Hematopoietic multipotent progenitor cell (in vitro differentiated cells): ENCODE results near the gene DACT2. TPM values are rescaled to one million over a fixed set of nuclear protein-coding genes. Genes with fewer than 3 reads are reported as not detected.
"Not testable (repeated sequence)": the region's sequence is repeated elsewhere in the genome, so short reads cannot be mapped to it uniquely, and the experiment has no call there.

ENCODE experiments used
- DNase-seq, 3 donors: peaks; one replicate each; pipeline ENCODE4 v3.0.0-alpha.2; 2011 to 2015; ENCODE audit warnings: low read depth in 2 of 3, low spot score in 2 of 3
- total RNA-seq: library from RNA; depleted of rRNA; stranded (reverse); fragments of >200 nt; gene quantifications from one replicate; pipeline ENCODE4 v1.2.3, GENCODE V29; 2012

The DACT2 gene
- total RNA-seq, result not detected

DNA sequence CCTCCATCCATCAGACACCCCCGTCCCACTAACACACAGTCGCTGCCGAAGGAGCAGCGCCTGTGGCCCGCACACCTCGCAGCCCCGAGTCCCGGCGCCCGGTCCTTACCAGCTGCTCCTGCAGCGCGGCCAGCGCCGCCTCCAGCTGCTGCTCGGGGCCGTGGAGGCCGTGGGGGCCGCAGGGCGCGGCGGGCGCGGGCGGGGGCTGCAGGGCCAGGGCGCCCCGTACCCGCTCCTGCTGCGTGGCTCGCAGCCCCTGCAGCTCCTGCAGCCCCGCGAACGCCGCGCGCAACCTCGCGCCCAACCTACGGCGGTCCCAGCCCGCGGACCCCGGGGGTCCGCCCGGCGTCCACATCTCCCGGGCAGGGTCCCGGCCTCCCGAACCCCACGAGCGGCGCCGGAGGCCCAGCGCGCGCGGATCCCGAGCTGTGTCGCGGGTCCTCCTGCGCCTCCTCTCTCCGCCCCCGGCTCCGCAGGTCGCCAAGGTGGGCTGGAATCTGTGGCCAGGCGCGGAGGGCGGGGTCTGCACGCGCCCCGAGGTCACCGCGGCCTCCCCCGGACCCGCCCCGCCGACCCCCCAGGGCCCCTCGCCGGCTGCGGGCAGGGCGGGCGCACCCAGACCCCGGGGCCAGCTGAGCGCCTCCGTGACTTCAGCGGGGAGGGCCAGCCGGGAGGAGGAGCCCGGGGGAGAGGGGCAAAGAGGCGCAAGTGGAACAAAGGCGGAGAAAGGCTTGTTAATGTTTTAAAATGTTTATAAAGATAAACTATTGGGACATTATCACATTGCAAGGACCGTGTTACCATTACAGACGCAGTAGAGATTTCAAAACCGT, at the start of gene DACT2:
DACT2 (minus strand) TSS at position 499 of the 833 bp plus-strand sequence; CDS start at position 355, 144 bp downstream.
- DNase-seq, result no peak

- DNase-seq, result no peak
Measured at GRCh38 chr6:168368936-168369335, 49.4 kb upstream of the DACT2 start.

GRCh38 chr6:168368066-168368820, 48.7 kb upstream of the DACT2 start:
- no peak for DNase-seq

GRCh38 chr6:168367285-168367751, 47.7 kb upstream of the DACT2 start:
- DNase-seq, result no peak

- DNase-seq, result no peak
Measured at GRCh38 chr6:168366473-168366872, 46.9 kb upstream of the DACT2 start.

DNA sequence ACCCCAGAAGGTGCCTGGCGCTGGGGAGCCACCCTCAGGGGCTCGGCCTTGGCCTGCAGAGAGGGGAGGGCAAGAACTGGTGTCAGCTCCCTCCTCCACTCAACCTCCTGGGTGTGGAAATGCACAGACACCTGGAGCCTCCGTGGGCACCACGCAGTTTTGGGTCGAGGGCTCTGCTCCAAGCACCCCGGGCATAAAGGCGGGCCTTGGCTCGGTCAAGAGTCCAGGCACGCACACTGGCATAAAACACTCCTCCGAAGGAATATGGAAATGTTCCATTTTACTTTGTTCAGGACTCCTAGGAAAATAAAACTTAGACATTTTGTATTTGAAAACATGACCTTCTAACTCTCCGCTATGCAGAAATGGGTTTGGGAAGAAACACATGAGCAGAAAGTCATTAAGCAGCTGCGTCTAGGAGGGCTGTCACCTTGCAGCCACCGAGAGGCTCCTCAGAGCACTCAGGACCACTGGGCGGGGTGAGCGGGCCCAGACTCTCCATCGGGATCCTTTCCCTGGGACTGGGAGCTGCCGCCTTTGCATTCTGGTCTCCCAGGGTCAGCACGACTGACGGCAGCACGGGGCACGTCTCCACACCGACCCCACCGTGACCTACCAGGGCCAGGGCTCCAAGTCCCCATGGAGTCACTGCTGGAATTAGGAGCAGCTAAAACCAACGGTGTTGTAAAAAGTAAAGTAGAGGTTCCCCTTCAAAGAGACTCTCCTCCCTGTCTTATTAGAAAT, 46.0 kb upstream of the DACT2 start:
- DNase-seq, result no peak

DNA sequence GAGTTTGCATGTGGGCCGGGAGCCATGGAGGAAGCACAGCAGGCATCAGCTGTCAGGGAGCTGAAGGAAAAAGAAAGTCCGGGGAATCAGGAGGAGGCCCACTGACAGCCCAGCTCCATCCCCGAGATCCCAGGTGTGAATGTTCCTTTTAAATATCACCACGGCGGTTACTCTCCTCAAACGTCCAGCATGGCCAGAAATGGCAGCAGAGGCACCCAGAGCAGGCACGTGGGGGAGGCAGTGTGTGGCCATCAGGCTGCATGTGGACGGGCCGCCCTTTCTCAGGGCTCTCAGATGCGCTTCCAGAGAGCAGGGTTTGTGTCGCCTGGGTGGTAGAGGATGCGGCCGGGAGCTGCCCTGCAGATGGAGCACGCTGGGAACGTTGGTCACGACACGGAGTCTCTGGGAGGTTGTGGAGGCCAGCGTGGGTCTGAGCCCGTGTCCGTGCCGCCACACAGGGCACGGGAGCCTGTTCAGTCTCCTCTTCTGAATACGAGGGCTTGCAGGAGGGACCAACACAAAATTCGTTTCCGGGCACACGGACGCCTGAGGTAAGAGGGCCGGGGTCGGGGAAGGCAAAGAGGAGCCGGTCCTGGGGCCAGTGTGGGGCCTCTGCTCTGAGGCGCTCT, 45.3 kb upstream of the DACT2 start:
- no peak for DNase-seq

DNA sequence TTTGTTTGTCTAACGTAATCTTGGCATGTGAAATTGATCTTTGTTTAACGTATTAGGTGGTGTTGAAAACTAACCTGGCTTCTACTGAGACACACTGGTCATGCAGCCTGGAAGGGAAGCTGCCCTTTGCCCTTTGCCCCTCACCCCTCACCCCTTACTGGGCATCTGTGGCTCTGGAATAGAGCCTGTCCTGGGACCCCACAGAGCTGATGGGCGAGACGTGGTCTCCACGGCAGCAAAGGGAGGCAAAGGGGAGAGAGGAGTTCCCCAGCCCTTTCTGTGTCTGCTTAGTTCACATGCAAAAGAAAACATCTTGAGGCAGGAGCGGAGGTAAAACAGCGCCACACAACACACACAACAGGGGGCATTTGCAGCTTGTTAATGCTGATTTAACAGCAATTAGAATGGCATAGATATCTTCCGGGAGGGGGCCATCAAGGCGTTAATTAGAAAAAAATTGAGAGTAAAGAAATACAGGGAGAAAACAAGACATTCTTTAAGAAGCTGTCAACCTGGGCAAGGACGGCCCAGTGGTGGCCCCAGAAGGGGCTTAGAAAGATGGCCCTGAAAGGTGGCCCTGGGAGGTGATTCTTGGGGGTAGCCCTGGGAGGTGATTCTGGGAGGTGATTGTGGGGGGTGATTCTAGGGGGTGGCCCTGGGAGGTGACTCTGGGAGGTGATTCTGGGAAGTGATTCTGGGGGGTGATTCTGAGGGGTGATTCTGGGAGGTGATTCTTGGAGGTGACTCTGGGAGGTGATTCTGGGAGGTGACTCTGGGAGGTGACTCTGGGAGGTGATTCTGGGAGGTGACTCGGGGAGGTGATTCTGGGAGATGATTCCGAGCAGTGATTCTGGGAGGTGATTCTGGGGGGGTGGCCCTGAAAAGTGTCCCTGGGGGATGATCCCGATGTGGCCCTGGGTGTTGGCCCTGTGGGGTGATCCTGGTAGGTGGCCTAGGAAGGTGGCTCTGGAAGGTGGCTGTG, 44.5 kb upstream of the DACT2 start:
- no peak for DNase-seq

DNA sequence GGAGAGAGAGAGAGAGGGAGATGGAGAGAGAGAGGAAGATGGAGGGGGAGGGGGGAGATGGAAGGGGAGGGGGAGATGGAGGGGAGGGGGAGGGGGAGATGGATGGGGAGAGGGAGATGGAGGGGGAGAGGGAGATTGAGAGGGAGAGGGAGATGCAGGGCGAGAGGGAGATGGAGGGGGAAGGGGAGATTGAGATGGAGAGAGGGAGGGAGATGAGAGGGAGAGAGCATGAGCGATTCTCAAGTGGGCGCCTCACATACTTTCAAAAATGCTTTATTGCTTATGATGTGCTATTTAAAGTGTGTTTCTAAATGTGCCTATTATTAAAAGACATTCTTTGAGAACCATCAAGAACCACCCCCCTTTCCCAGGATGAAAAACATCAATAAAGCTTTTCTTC, 43.7 kb upstream of the DACT2 start:
- no peak for DNase-seq

DNA sequence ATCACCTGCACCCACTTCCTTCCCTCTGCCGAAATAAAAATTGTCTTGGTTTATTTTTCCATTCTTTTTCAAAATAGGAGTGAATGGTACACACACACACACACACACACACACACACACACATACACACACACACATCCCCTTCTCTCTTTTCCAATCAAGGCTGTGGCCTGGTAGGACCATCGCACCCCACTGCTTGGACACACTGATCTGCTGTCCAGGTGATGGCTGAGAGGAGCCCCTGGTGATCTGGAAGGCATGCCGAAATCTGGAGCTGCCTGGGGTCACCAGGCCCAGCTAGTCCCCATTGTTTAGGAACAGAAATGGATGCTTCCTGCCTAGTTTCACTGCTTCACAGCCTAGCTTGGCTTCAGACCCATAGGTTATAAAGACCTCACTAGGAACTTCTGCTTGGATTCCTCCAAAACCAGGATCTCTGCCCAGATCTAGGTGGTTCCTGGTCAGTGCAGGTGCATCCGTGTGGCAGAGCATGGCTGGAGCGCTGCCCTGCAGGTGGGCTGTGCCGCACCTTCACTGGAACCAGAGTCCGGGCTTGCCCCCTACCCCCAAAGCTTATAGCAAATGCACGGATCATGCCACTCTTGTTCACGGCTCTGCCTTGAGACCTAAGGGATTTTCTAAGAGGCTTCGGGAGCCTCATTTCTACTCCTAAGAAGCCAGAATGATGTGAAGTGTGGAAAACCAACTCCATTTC, 42.9 kb upstream of the DACT2 start:
- DNase-seq, result no peak

DNA sequence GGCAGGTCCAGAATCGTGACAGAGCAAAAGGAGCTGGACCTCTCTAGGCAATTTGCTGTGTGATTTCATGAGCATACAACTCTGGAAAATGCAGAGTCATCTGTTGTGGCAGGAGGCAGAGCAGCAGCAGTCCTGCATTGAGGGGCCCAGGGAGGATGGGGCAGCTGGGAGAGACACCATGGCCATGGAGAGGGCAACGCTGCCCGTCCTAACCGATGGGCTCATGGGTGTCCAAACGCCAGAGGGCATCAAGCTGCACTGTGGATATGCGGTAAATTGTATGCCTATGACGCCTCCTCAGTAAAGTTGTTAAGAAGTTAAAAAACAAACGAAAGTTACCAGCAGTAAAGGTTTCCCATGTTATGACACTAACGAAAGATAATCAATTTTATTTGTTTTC, 42.2 kb upstream of the DACT2 start:
- DNase-seq, result no peak

DNA sequence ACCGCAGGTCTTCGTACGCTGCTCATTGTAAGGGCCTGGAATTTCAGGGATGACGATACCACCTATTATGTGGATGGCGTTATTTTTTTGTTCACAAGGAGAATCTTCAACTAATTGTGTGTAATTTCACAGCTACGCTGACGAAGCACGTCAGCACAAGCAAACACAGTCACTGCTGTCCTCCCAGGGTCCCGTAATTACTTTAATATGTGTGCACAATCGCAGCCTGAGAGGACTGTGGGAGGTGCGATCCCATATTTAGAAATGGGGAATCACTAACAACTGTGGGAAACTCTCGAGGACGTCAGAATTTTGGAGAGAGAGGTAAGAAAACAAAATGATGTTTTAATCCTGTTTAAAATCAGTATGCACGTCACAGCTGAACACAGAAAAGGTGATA, 40.2 kb upstream of the DACT2 start:
- DNase-seq, result no peak

DNA sequence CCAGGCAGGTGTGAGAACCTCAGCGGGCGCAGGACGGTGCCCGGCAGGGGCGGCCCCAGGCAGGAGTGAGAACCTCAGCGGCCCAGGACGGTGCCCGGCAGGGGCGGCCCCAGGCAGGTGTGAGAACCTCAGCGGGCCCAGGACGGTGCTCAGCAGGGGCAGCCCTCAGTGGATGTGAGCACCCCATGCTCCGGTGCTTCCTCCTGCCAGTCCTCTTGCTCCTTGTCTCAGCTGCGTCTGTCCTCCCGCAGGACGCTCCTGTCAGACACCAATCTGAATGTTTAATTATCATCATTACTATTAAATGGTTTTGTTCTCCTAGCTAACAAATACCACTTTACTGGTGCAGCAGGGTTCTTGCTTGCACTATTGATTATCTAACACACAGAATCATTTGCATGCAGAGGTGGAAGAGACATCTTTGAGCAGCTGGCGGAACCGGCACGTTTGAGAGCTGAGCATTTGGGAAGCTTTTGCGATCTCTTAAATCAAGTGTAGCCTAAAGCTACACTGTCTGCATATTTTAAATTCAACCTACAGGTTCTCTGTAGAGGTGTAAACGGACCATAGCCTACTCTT, 39.4 kb upstream of the DACT2 start:
- DNase-seq, result no peak

DNA sequence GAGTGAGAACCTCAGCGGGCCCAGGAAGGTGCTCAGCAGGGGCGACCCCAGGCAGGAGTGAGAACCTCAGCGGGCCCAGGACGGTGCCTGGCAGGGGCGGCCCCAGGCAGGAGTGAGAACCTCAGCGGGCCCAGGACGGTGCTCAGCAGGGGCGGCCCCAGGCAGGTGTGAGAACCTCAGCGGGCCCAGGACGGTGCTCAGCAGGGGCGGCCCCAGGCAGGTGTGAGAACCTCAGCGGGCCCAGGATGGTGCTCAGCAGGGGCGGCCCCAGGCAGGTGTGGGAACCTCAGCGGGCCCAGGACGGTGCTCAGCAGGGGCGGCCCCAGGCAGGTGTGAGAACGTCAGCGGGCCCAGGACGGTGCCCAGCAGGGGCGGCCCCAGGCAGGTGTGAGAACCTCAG, 37.3 kb upstream of the DACT2 start:
- DNase-seq, result not testable (repeated sequence)

DNA sequence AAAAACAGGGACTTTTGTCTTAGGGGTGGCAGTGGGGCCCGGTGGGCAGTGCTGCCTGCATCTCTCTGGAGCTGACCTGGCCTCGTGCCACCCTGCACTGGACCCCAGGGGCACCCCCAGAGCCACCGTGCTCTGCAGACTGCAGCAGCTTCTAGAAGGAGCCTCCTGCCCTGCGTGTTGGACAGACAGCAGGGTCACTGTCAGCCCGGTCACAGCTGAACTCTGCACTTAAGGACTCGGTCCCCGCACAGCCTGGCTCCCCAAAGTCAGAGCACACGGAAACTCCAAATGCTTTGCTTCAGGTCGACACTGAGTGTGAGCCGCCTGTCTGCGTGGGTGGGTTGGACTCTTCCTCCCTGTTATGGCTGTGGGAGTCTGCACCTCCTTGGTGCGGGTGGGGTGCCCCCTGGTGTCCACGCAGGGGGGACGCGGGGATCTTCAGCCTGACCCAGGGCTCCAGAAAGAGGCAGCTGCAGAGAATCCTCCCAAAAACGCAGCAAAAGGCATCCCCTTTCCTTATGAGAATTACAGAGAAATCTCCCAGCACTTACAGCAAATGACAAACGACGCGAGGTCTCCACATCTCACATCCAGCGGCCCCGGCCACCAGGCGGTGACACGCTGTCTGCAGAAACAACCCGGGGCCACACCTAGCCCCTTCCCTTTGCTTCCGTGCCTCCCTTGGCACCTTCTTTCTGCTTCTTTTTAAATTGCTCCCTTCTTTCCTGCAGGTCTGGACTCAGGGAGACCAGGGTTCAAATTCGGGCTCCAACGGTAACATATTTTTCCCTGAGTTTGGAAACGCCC, 36.3 kb upstream of the DACT2 start:
- DNase-seq, result peak in 2 of 3 donors; percentile 18 to 33

- no peak for DNase-seq
Measured at GRCh38 chr6:168354338-168354737, 34.8 kb upstream of the DACT2 start.

DNA sequence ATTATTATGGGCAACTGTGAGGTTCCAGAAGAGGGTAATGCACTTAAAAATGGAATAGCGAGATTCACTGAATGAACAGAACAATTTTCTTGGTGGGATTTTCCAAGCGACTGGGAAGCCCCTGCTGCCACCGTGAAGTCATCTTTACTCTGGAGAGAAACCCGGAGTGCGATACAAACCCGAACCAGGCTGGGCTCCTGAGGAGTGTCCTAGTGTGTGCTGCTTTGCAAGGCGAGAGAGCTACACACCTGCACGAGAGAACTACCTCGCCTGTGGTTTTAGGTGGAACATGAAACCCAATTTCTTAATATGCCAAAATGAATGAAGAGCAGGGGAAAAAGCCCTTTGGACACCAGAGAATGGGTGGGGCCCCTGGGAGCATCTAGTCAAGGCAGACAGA, 33.5 kb upstream of the DACT2 start:
- DNase-seq, result no peak

DNA sequence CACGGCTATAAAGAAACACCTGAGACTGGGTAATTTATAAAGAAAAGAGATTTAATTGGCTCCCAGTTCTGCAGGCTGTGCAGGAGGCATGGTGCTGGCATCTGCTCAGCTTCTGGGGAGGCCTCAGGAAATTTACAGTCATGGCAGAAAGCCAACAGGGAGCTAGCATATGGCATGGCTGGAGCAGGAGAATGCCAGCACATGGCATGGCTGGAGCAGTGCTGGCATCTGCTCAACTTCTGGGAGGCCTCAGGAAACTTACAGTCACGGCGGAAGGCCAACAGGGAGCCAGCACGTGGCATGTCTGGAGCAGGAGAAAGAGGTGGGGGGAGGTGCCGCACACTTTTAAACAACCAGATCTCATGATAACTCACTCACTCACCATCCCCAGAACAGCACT, 32.5 kb upstream of the DACT2 start:
- DNase-seq, result no peak
